ENCODE measurements around the gene ZEB1. TPM values are rescaled to one million over a fixed set of nuclear protein-coding genes. Genes with fewer than 3 reads are reported as not detected.
"Not testable (repeated sequence)": the region's sequence is repeated elsewhere in the genome, so short reads cannot be mapped to it uniquely, and the experiment has no call there.

Gene ZEB1
- total and polyA plus RNA-seq, 9 donors = 11.0 to 48.4 (median 40.2) TPM

GRCh38 chr10:31549896-31550295, 230.9 kb downstream of the ZEB1 start:
- 63 to 80% (median 66%) methylated on average over 2 of the region's 2 CpGs for WGBS, 3 donors
- intact Hi-C loops (cut with DNase I) = no loop called here

GRCh38 chr10:31554556-31554955, 235.5 kb downstream of the ZEB1 start:
- DNase-seq = no peak
- intact Hi-C loops (cut with DNase I) = no loop called here
- Histone ChIP-seq H3K36me3 (no peaks in the 10 kb centered on the region), H3K27ac (no peak overlapping the region), H3K27me3 (no peaks in the 10 kb centered on the region), H3K4me3 (no peak overlapping the region), H3K4me1 (ENCODE audit: insufficient read depth) (no peaks in the 10 kb centered on the region), H3K9me3 (peaks cover 4% of the 10 kb centered on the region in 2 donors)
- TF ChIP-seq CTCF (IDR thresholded peaks at IDR 0.05) = no peak
- no peak for TF ChIP-seq EP300 (IDR thresholded peaks at IDR 0.05)
- no peak for TF ChIP-seq POLR2A (IDR thresholded peaks at IDR 0.05)
- 84 to 89% (median 85%) methylated on average over 2 of the region's 2 CpGs for WGBS, 3 donors

More at GRCh38 chr10:31549896-31550295, 230.9 kb downstream of the ZEB1 start:
- no peak overlapping the region for H3K4me3 ChIP-seq
- H3K4me1 ChIP-seq (ENCODE audit: insufficient read depth) = no peaks in the 10 kb centered on the region
- no peaks in the 10 kb centered on the region for H3K9me3 ChIP-seq
- no peaks in the 10 kb centered on the region for H3K36me3 ChIP-seq
- TF ChIP-seq CTCF (IDR thresholded peaks at IDR 0.05) (no peak), POLR2A (IDR thresholded peaks at IDR 0.05) (no peak), EP300 (IDR thresholded peaks at IDR 0.05) (no peak)
- DNase-seq = no peak
- no peak overlapping the region for H3K27ac ChIP-seq
- H3K27me3 ChIP-seq = no peaks in the 10 kb centered on the region

GRCh38 chr10:31557854-31558253, 238.8 kb downstream of the ZEB1 start:
- intact Hi-C loops (cut with DNase I) = no loop called here
- Histone ChIP-seq H3K36me3 (no peaks in the 10 kb centered on the region), H3K27me3 (no peaks in the 10 kb centered on the region), H3K27ac (no peak overlapping the region), H3K9me3 (peaks cover 4% of the 10 kb centered on the region in 2 donors), H3K4me3 (no peak overlapping the region), H3K4me1 (ENCODE audit: insufficient read depth) (no peaks in the 10 kb centered on the region)
- no peak for DNase-seq
- TF ChIP-seq EP300 (IDR thresholded peaks at IDR 0.05) (no peak), CTCF (IDR thresholded peaks at IDR 0.05) (no peak), POLR2A (IDR thresholded peaks at IDR 0.05) (no peak)
- WGBS, 3 donors = 90 to 94% (median 93%) methylated on average over 1 of the region's 1 CpG

GRCh38 chr10:31568252-31568861, 249.3 kb downstream of the ZEB1 start:
- H3K27ac ChIP-seq; H3K36me3 ChIP-seq; H3K4me3 ChIP-seq; DNase-seq; intact Hi-C loops (cut with DNase I); H3K9me3 ChIP-seq; H3K27me3 ChIP-seq; H3K4me1 ChIP-seq (ENCODE audit: insufficient read depth): not testable (repeated sequence)
- WGBS, 3 donors = 78 to 88% (median 81%) methylated on average over 3 of the region's 3 CpGs

- DNase-seq = no peak
- H3K4me1 ChIP-seq (ENCODE audit: insufficient read depth) = no peaks in the 10 kb centered on the region
- H3K27me3 ChIP-seq = no peaks in the 10 kb centered on the region
- H3K9me3 ChIP-seq = no peaks in the 10 kb centered on the region
- no peaks in the 10 kb centered on the region for H3K36me3 ChIP-seq
- H3K27ac ChIP-seq = no peak overlapping the region
- intact Hi-C loops (cut with DNase I) = no loop called here
- no peak overlapping the region for H3K4me3 ChIP-seq
- TF ChIP-seq CTCF (IDR thresholded peaks at IDR 0.05) (no peak), POLR2A (IDR thresholded peaks at IDR 0.05) (no peak), EP300 (IDR thresholded peaks at IDR 0.05) (no peak)
- 31 to 45% (median 35%) methylated on average over 2 of the region's 2 CpGs for WGBS, 3 donors
These were observed 255.6 kb downstream of the ZEB1 start for GRCh38 chr10:31574577-31574976.

All from ovary (tissue), 9 donors.